GM23248 (cell line): ENCODE data around the gene PCDHGA1. TPM values are rescaled to one million over a fixed set of nuclear protein-coding genes. Genes with fewer than 3 reads are reported as not detected.
A peak's percentile ranks its signal among the peaks of the same experiment; 100 is the strongest.

Experiments used
- DNase-seq: peaks from one replicate; pipeline ENCODE4 v3.0.0-alpha.2; 2015
- H2AFZ ChIP-seq: fragments of 200-600 bp; sonication (generic); 2 replicates; pipeline ENCODE4 v1.6.1; 2016; ENCODE audit warnings: antibody characterized with exemption
- H3F3A ChIP-seq: fragments of 200-600 bp; sonication (generic); 2 replicates; pipeline ENCODE4 v1.6.1; 2016; ENCODE audit warnings: mild to moderate bottlenecking, antibody characterized with exemption, mixed run types; ENCODE audit not compliant: insufficient read depth
- H3K27ac ChIP-seq: fragments of 200-600 bp; sonication (generic); 2 replicates; pipeline ENCODE4 v1.5.1; 2016; ENCODE audit warnings: mild to moderate bottlenecking
- H3K27me3 ChIP-seq: fragments of 200-600 bp; sonication (generic); replicated peaks from 2 replicates; pipeline ENCODE4 v1.6.1; 2016; ENCODE audit warnings: mild to moderate bottlenecking; ENCODE audit not compliant: insufficient read depth
- H3K36me3 ChIP-seq: fragments of 200-600 bp; sonication (generic); 2 replicates; pipeline ENCODE4 v1.6.1; 2016; ENCODE audit warnings: low read depth, mild to moderate bottlenecking
- H3K4me1 ChIP-seq: fragments of 200-600 bp; sonication (generic); 2 replicates; pipeline ENCODE4 v1.6.1; 2016; ENCODE audit warnings: mild to moderate bottlenecking; ENCODE audit not compliant: insufficient read depth
- H3K4me2 ChIP-seq: fragments of 200-600 bp; sonication (generic); one replicate; pipeline ENCODE4 v1.6.1; 2016; ENCODE audit warnings: mild to moderate bottlenecking; ENCODE audit not compliant: unreplicated experiment
- H3K4me3 ChIP-seq: fragments of 200-600 bp; sonication (generic); 2 replicates; pipeline ENCODE4 v1.5.1; 2016; ENCODE audit warnings: mild to moderate bottlenecking
- H3K79me2 ChIP-seq: fragments of 200-600 bp; sonication (generic); 2 replicates; pipeline ENCODE4 v1.6.1; 2016; ENCODE audit warnings: mild to moderate bottlenecking; ENCODE audit not compliant: insufficient read depth
- H3K9ac ChIP-seq: fragments of 200-600 bp; sonication (generic); 2 replicates; pipeline ENCODE4 v1.6.1; 2016; ENCODE audit warnings: mild to moderate bottlenecking
- H3K9me2 ChIP-seq: fragments of 200-600 bp; sonication (generic); 2 replicates; pipeline ENCODE4 v1.6.1; 2016; ENCODE audit warnings: mixed run types, mild to moderate bottlenecking, moderate library complexity; ENCODE audit not compliant: insufficient read depth
- H3K9me3 ChIP-seq: fragments of 200-600 bp; sonication (generic); one replicate; pipeline ENCODE4 v1.6.1; 2017; ENCODE audit warnings: low read depth
- H4K20me1 ChIP-seq: fragments of 200-600 bp; sonication (generic); 2 replicates; pipeline ENCODE4 v1.6.0; 2016; ENCODE audit not compliant: insufficient read depth
- EZH2 ChIP-seq: fragments of 200-600 bp; sonication (generic); IDR thresholded peaks from 2 replicates; pipeline ENCODE4 v1.6.1; 2018; ENCODE audit warnings: antibody characterized with exemption, mild to moderate bottlenecking; ENCODE audit not compliant: insufficient read depth, poor library complexity, severe bottlenecking
- EZH2phosphoT487 ChIP-seq: fragments of 200-600 bp; sonication (generic); IDR thresholded peaks from 2 replicates; pipeline ENCODE4 v1.6.1; 2018; ENCODE audit warnings: antibody characterized with exemption, moderate library complexity, mild to moderate bottlenecking, low read depth; ENCODE audit not compliant: insufficient read depth
- WGBS, 2 experiments: methylation state at CpG; one replicate each; pipeline ENCODE4 v1.1.6; 2015 to 2017; ENCODE audit warnings: low lambda C conversion rate in 2 of 2, low coverage in 1 of 2; ENCODE audit errors: missing lambda C conversion rate in 2 of 2; 5-methylcytosine and 5-hydroxymethylcytosine counted together
- in situ Hi-C: fragments of 300-500 bp; cut with MboI; formaldehyde crosslinking; loops from 2 replicates; pipeline ENCODE4 v1.15.0; 2020
- polyA plus RNA-seq: library from polyadenylated mRNA; unstranded; fragments of >200 nt; fragmentation: Nextera tagmentation; extraction: Ambion mirVana; gene quantifications from 2 replicates; pipeline ENCODE4 v1.2.1, GENCODE V29; 2016
- total RNA-seq: library from RNA; depleted of rRNA; stranded (reverse); fragments of >200 nt; shearing (Covaris generic); gene quantifications from 2 replicates; pipeline ENCODE4 v1.2.3, GENCODE V29; 2014

PCDHGA1 gene
- total and polyA plus RNA-seq, 2 experiments from 2014 or later: 0.63 to 1.8 TPM

DNA sequence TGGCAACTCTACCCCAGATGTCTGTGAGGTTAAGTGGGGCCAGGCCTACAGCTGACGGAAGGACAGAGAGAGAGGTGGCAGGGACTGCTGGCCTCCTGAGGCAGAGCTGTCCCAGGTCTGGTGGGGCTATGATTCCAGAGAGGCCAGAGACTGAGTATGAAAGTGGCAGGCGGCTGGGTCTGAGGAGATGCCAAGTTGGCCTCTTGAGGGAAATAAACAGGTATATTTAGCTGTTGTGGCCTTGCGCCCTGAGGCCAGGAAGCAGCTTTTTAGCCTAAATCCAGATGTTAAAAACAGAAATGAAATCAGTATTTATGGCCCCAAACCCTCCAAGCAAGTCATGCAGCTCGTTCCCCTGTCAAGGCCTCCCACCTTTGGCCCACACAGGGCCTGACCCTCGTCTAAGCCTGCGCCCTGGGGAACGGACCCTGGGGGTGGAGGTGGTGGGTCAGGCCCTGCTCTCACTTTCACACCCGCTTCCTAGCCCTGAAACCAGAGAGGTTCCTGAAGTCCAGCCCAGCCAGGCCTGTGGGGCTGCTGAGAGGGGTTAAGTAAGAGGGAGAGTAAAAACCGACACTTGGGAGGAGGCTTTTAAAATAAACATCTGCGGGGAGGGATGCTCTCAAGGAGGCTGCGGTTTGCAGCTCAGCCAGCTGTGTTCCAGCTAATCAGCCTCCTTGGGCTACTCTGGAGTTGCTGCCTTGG, 177.2 kb downstream of the PCDHGA1 start:
- H3K9me3 ChIP-seq: no peaks in the 10 kb centered on the region
- peak overlapping the region; percentile 83 for H3K9ac ChIP-seq
- no peaks in the 10 kb centered on the region for H3K9me2 ChIP-seq
- DNase-seq: peak; percentile 91
- H3K4me1 ChIP-seq: peaks cover 37% of the 10 kb centered on the region
- H3K27ac ChIP-seq: peak overlapping the region; percentile 97
- H3F3A ChIP-seq: peaks cover 37% of the 10 kb centered on the region
- 0 out of 2 replicates have a peak, but pooled peaks cover 3% of the 10 kb centered on the region for H3K36me3 ChIP-seq
- 0 out of 2 replicates have a peak overlapping the region, but pooled peaks have one; percentile 10 for H2AFZ ChIP-seq
- H3K4me2 ChIP-seq: peak overlapping the region; percentile 87
- H3K79me2 ChIP-seq: peaks cover 27% of the 10 kb centered on the region
- no peaks in the 10 kb centered on the region for H3K27me3 ChIP-seq
- in situ Hi-C loops: no loop called here
- H3K4me3 ChIP-seq: peak overlapping the region; percentile 67
- TF ChIP-seq EZH2 (no peak), EZH2phosphoT487 (no peak)
- WGBS, 2 experiments: 11 to 15% methylated on average over 11 of the region's 11 CpGs
- H4K20me1 ChIP-seq: no peaks in the 10 kb centered on the region

- 1 to 3% methylated on average over 9 of the region's 9 CpGs for WGBS, 2 experiments
Measured at GRCh38 chr5:141508440-141508797, 178.1 kb downstream of the PCDHGA1 start.

GRCh38 chr5:141508798-141509611, 178.7 kb downstream of the PCDHGA1 start:
- no peaks in the 10 kb centered on the region for H3K9me2 ChIP-seq

More at GRCh38 chr5:141508440-141508797, 178.1 kb downstream of the PCDHGA1 start:
- in situ Hi-C loops: no loop called here
- H3K36me3 ChIP-seq: 0 out of 2 replicates have a peak, but pooled peaks cover 3% of the 10 kb centered on the region
- peaks cover 42% of the 10 kb centered on the region for H3F3A ChIP-seq
- H3K9ac ChIP-seq: peak overlapping the region; percentile 83
- peaks cover 20% of the 10 kb centered on the region for H3K79me2 ChIP-seq
- peak overlapping the region; percentile 97 for H3K27ac ChIP-seq
- H3K27me3 ChIP-seq: no peaks in the 10 kb centered on the region
- H2AFZ ChIP-seq: 0 out of 2 replicates have a peak overlapping the region, but pooled peaks have one; percentile 6
- H3K4me3 ChIP-seq: peak overlapping the region; percentile 67
- H3K4me2 ChIP-seq: peak overlapping the region; percentile 87
- DNase-seq: peak; percentile 69
- no peaks in the 10 kb centered on the region for H4K20me1 ChIP-seq
- H3K9me2 ChIP-seq: no peaks in the 10 kb centered on the region
- no peaks in the 10 kb centered on the region for H3K9me3 ChIP-seq
- TF ChIP-seq EZH2phosphoT487 (no peak), EZH2 (no peak)
- H3K4me1 ChIP-seq: peaks cover 46% of the 10 kb centered on the region

GRCh38 chr5:141510160-141510559, 179.8 kb downstream of the PCDHGA1 start:
- no peak for DNase-seq
- Histone ChIP-seq H3K9me3 (no peaks in the 10 kb centered on the region), H3K36me3 (0 out of 2 replicates have a peak, but pooled peaks cover 3% of the 10 kb centered on the region), H3K9me2 (no peaks in the 10 kb centered on the region), H3K79me2 (peaks cover 8% of the 10 kb centered on the region; the same call in 1 of the 2 replicates), H3F3A (peaks cover 57% of the 10 kb centered on the region), H3K4me3 (no peak overlapping the region), H3K27ac (peak overlapping the region; percentile 97), H3K4me2 (no peak overlapping the region), H3K9ac (peak overlapping the region; percentile 83), H3K27me3 (no peaks in the 10 kb centered on the region), H4K20me1 (no peaks in the 10 kb centered on the region), H2AFZ (no peak overlapping the region), H3K4me1 (peaks cover 63% of the 10 kb centered on the region)
- TF ChIP-seq EZH2: no peak
- no peak for TF ChIP-seq EZH2phosphoT487
- 78 to 82% methylated on average over 9 of the region's 9 CpGs for WGBS, 2 experiments
- in situ Hi-C loops: no loop called here

More at GRCh38 chr5:141508798-141509611, 178.7 kb downstream of the PCDHGA1 start:
- Histone ChIP-seq H3K4me2 (peak overlapping the region; percentile 87), H3K79me2 (peaks cover 17% of the 10 kb centered on the region; the same call in 1 of the 2 replicates), H2AFZ (no peak overlapping the region), H3K27me3 (no peaks in the 10 kb centered on the region), H3K4me1 (peaks cover 51% of the 10 kb centered on the region), H3K27ac (peak overlapping the region; percentile 97), H4K20me1 (no peaks in the 10 kb centered on the region), H3F3A (peaks cover 46% of the 10 kb centered on the region), H3K9me3 (no peaks in the 10 kb centered on the region), H3K4me3 (peak overlapping the region; percentile 67), H3K36me3 (0 out of 2 replicates have a peak, but pooled peaks cover 3% of the 10 kb centered on the region), H3K9ac (peak overlapping the region; percentile 83)
- in situ Hi-C loops: no loop called here
- DNase-seq: peak; percentile 99
- 1 to 4% methylated on average over 10 to 23 of the region's 23 CpGs for WGBS, 2 experiments
- TF ChIP-seq EZH2: no peak
